SH-SY5Y (cell line): Measurements from ENCODE around the gene SLC39A13.
A peak's percentile ranks its signal among the peaks of the same experiment; 100 is the strongest.

ENCODE experiments used
- GATA2 ChIP-seq: IDR thresholded peaks from 2 replicates; pipeline ENCODE4 v1.6.1; 2011; ENCODE audit warnings: mild to moderate bottlenecking, low read depth, low read length
- GATA3 ChIP-seq: IDR thresholded peaks from 2 replicates; pipeline ENCODE4 v1.6.1; 2011; ENCODE audit warnings: low read depth, mild to moderate bottlenecking, low read length, moderate library complexity

The SLC39A13 gene

DNA sequence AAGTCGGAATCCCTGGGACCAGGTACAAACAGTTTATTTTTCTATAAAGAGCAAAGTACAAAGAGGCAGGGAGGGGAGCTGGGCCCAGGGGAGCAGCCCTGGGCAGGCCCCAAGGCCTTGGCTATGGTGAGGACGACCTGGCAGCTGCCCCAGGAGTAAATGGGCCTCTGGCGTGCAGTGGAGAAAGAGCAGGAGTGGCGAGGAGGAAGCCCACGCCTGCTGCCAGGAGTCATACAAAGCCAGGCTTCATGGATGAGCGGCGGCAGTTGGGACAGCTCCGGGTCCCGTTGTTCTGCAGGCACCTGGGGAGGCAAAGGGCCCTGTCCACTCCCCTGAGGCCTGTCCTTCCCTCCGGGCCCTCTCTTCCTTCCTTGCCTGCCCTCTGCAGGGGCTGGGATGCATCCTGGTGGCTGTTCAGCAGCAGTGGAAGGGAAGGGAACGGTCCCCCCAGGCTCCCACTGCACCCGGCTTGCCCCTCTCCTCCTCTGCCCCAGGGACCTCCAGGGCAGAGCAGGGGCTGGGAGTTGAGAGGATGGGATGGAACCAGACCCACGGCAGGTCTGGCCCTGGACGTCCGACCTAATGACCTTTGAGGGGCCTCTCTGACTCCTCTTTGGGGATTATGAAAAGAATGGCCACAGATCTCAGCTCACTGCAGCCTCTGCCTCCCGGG, 29.5 kb downstream of the SLC39A13 start:
- TF ChIP-seq GATA2 (no peak), GATA3 (no peak)

DNA sequence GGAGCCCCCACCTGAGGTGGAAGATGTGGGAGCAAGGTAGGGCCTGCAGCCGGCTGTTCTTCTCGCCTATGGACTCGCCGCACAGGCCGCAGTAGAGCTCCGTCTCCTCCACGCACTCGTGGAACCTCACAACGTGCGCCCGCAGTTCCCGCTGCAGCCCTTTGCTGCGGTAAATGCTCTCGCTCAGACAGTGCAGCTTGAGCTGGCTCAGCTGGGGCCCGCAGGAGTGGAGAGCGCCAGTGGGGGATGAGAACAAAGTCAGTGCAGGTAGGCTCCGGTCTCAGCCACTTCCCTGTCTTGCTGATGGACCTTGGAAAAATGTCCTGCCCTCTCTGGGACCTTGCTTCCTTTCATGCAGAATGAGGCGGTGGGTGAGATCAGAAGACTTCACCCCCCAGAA, 30.3 kb downstream of the SLC39A13 start:
- TF ChIP-seq GATA3 (no peak), GATA2 (no peak)

DNA sequence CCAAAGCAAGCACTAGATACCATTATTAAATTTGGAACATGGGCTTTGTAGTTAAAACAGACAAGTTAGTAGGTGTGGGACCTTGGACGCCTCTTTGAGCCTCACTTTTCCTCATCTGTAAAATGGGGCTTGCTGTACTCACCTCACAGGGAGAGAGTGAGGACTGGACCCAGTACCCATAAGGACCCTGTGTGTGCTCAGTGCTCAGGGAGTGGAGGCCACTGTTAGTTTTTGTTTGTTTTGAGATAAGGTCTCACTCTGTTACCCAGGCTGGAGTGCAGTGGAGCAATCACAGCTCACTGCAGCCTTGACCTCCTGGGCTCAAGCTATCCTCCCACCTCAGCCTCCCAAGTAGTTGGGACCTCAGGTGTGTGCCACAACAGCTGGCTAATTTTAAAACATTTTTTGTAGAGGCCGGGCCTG, 31.7 kb downstream of the SLC39A13 start:
- no peak for TF ChIP-seq GATA2
- no peak for TF ChIP-seq GATA3

DNA sequence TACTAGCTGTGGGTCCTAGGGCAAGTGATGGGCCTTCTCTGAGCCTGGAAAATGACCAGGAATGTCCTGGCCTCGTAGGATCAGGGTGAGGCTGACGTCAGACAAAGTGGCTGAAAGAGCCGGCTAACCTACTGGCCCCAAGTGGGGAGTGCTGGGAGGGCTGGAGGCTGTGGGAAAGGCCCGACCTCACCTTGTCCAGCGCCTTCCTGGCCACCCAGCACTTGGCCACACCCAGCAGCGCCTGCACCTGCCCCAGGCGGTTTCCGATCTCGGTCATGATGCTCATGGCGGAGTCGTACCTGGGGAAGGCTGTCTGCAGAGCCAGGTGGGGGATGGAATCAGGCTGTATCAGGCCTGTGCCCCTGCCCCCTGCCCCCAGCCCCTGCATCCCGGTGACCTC, 33.0 kb downstream of the SLC39A13 start:
- TF ChIP-seq GATA3: no peak
- TF ChIP-seq GATA2: no peak

DNA sequence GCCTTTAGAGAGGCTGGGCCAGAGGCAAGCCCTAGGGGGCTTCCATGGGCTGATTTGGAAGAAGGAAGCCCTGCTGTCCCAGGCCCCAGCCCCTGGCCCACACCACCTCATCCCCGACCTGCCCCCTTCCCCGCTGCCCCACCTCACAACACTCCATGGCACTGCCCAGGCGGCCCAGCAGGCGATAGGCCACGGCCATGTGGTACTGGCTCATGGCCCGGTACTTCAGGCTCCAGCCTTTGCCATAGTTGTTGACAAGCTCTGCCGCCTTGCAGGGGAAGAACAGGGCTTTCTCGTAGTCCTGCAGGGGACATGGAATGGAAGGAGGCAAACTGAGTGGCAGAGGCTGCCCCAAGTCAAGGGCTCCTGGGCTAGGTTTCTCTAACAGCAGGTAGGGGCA, 34.1 kb downstream of the SLC39A13 start:
- no peak for TF ChIP-seq GATA2
- TF ChIP-seq GATA3: no peak

DNA sequence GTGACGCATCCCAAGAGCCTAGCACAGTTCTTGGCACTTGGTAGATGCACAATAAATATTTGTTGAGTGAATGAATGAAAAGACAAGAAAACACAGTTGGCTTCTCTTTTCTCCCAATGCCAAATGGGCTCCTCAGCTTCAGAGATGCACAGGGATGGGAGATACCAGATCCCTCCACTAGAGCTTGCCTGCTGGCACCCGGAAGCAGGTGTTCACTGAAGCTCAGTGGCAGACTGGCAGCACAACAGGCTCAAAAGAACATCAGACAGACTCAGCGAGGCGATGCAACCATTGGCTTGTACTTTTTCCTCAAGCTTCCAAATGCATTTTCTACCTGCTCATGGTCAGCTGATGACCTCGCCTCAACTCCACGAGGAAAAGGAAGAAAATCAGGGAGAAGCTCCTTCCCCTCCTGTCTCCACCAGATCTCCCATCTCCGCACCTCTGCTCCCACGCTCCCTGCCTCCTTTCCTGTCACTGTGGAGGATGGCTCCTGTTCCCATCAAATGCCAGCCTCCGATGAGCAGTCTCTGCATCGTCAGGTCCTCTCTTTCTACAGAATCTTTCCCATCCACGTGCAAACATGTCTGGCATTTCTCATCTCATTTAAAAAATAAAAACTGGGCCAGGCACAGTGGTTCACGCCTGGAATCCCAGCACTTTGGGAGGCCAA, 34.8 kb downstream of the SLC39A13 start:
- TF ChIP-seq GATA3: no peak
- no peak for TF ChIP-seq GATA2

DNA sequence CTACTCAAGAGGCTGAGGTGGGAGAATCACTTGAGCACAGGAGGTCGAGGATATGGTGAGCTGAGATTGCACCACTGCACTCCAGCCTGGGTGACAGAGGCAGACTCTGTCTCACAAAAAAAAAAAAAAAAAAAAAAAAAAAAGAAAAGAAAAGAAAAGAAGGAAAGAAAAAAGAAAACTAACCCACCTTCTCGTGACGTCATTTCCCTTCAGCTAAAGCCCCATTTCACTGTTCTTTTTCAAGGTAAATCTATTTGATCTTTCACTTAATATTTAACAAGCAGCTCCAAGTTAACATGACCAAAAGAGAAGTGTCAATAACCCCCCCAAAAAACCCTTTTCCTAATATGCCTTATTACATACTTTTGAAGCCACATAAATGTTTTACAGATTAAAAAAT, 35.4 kb downstream of the SLC39A13 start:
- TF ChIP-seq GATA3: no peak
- no peak for TF ChIP-seq GATA2

DNA sequence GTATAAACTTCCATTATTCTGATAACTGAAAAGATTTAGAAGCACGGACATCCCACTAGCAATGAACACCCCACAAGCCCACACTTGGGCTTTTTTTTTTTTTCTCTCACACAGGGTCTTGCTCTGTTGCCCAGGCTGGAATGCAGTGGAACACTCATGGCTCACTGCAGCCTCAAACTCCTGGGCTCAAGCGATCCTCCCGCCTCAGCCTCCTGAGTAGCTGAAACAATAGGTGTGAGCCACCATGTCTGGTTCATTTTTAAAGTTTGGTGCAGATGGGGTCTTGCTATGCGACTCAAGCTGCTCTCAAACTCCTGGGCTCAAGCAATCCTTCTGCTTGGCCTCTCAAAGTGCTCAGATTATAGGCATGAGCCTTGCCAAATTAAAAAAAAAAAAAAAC, 37.5 kb downstream of the SLC39A13 start:
- TF ChIP-seq GATA2 (no peak), GATA3 (no peak)

DNA sequence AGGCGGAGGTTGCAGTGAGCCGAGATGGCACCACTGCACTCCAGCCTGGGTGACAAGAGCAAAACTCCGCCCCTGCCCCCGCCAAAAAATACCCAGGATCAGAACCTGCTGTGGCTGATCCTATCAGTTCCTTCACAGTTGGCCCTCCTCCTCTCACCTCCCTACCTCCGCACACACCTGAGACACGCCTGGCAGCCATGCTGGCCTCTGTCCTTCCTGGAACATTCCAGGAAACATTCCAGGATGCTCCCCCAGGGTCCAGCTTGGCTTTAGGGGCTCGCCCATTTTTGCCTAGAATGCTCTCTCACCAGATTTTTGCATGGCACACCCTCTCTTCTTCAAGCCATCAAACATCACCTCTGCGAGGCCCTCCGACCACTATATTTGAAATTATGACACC, 38.4 kb downstream of the SLC39A13 start:
- no peak for TF ChIP-seq GATA2
- TF ChIP-seq GATA3: no peak

DNA sequence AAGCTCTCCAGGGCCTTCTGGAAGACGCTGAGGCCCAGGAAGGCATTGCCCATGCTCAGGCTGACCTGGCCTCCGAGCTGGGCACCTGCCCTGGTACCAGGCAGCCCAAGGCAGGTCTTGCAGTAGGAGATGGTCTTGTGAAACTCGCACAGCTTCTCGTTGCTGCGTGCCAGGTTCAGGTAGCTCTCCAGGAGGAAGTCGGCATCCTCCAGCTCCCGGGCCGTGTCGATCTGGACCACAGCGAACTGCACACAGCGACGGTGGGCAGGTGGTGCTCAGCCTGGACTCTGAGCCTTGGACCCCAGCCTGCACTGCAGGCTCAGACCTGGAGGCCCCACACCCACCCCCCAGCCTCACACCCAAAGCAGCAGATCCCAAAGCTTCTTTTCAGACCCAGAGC, 39.5 kb downstream of the SLC39A13 start:
- no peak for TF ChIP-seq GATA2
- TF ChIP-seq GATA3: no peak

DNA sequence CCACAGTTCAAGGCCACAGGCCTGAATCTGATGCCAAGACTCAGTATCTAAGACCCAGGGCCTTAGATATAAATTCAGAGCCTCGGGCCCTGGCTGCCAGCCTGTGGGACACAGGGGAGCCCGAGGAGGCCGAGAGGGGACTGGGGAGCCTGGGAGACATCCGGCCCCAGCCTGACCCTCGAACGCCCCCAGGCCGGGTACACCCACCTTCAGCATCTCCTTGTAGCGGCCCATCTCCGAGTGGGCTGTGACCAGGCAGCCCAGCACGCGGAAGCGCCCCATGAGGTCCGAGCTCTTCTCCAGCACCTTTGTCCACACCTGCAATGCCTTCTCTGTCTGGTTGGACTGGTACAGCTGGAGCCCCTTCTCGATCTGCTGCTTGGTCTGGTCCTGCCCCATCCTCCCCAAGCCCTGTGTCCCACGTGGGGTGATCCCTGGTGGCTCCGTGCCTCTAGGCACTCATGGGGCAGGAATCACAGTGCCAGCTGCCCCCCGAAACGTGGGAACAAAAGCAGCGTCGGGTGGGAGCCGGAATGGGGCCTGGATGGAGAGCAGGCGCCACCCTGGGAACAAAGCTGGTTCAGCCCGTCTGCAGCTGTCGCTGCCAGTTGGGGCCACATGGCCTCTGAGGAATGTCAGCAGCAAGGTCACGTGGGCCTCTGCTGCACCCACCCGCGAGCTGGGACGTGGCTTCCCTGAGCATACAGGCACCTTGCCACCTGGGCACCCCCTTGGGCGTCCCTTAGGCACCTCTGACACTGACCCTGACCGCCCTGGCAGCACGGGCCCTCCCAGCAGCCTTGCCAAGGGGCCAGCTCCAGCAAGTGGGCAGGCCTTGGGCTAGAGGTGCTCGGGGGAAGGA, 40.4 kb downstream of the SLC39A13 start, which contains the start of gene RAPSN:
Gene RAPSN (minus strand): TSS at position 571 of the 862 bp plus-strand sequence. CDS start 172 bp downstream, at position 399.
- TF ChIP-seq GATA3: no peak
- TF ChIP-seq GATA2: no peak

DNA sequence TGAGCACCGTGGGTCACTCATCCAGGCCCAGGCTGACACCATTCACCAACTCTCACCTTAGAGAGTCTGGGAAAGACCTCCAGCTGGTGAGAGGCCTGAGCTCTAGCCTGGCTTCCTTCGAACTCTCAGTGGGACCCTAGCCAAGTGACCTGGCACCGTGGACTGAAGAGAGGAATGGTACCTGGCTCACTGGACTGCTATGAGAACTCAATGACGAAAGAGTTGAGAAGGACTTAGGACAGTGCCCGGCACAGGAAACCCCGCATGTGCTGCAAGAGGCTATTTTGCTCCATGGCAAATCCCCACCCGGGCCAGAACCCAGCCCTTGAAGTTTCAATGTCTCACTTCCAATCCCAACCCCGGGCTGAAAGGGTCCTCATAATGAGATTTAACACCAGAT, 41.2 kb downstream of the SLC39A13 start:
- TF ChIP-seq GATA3: no peak
- no peak for TF ChIP-seq GATA2

DNA sequence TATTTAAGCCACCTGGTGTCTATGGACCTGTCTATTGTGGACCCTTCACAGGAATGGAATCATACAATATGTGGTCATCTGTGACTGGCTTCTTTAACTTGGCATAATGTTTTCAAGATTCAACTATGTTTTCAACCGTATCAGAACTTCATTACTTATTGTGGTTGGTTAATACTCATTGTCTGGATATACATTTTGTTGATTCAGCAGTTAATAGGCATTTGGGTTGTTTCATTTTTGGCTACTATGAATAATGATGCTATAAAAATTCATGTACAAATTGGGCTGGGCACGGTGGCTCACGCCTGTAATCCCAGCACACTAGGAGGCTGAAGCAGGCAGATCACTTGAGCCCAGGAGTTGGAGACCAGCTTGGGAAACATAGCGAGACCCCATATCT, 43.0 kb downstream of the SLC39A13 start:
- TF ChIP-seq GATA3 (no peak), GATA2 (no peak)

DNA sequence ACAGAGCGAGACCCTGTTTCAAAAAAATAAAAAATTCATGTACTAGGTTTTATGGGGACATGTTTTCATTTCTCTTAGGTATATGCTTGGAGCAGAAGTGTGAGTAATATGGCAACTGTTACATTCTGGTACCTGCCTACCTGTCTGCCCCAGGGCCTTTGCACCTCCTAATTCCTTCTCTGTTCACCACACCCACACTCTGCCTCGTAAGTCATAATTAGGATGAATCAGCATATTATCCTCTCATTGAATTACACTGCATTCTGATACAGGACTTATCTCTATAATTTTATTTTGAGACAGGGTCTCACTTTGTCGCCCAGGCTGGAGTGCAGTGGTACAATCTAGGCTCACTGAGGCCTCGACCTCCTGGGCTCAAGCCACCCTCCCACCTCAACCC, 43.6 kb downstream of the SLC39A13 start:
- TF ChIP-seq GATA2: no peak
- no peak for TF ChIP-seq GATA3

DNA sequence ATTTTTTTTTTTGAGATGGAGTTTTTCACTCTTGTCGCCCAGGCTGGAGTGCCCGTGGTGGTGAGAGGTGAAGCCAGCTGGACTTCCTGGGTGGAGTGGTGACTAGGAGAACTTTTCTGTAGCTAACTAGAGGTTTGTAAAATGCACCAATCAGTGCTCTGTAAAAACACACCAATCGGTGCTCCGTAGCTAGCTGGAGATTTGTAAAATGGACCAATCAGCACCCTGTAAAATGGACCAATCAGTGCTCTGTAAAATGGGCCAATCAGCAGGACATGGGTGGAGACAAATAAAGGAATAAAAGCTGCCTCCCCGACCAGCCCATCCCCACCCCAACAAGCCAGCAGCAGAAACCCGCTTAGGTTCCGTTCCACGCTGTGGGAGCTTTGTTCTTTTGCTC, 45.0 kb downstream of the SLC39A13 start:
- no peak for TF ChIP-seq GATA3

DNA sequence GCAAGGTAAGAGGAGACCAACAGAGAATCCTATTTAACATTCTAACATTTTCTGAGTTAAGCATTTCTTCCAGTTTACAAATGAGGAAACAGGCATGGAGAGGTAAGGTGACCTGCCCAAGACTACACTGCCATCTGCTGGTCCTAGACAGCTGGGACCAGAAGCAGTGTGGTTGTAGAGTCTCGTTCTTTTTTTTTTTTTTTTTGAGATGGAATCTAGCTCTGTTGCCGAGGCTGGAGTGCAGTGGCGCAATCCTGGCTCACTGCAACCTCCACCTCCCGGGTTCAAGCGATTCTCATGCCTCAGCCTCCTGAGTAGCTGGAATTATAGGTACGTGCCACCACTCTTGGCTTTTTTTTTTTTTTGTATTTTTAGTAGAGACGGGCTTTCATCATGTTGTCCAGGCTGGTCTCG, 45.9 kb downstream of the SLC39A13 start:
- peak; percentile 20; the same call in 1 of the 2 replicates for TF ChIP-seq GATA2
